Erythroblast (primary cell): ENCODE data around the gene WAC.
A peak's percentile ranks its signal among the peaks of the same experiment; 100 is the strongest.

Experiments
- GATA1 ChIP-seq: IDR thresholded peaks from 2 replicates; pipeline ENCODE4 v1.6.1; 2011; ENCODE audit warnings: low read depth, mild to moderate bottlenecking, control low read depth, low read length, moderate library complexity
- POLR2A ChIP-seq: IDR thresholded peaks from 2 replicates; pipeline ENCODE4 v1.6.1; 2011; ENCODE audit warnings: mild to moderate bottlenecking, low read length

- peak; percentile 87 for TF ChIP-seq POLR2A
- TF ChIP-seq GATA1: no peak
Measured at GRCh38 chr10:28532337-28533185, at the start of gene WAC.
